Measurements from ENCODE around the gene NFIB. TPM values are rescaled to one million over a fixed set of nuclear protein-coding genes. Genes with fewer than 3 reads are reported as not detected.

NFIB gene
- total RNA-seq, 4 donors from 2014 or later, result 85.3 to 173 (median 115) TPM

GRCh38 chr9:14139287-14139686, 174.7 kb downstream of the NFIB start:
- no peak for DNase-seq
- TF ChIP-seq CTCF (IDR thresholded peaks at IDR 0.05), result no peak
- TF ChIP-seq POLR2A (IDR thresholded peaks at IDR 0.05), result no peak
- Histone ChIP-seq H3K27ac (no peak overlapping the region), H3K4me1 (no peaks in the 10 kb centered on the region), H3K36me3 (no peaks in the 10 kb centered on the region), H3K9me3 (no peaks in the 10 kb centered on the region), H3K4me3 (no peak overlapping the region), H3K27me3 (no peaks in the 10 kb centered on the region)
- intact Hi-C loops (cut with DNase I; ENCODE audit: low total_unique reads), result no loop called here

- Histone ChIP-seq H3K27ac (no peak overlapping the region), H3K9me3 (no peaks in the 10 kb centered on the region), H3K4me3 (no peak overlapping the region), H3K36me3 (no peaks in the 10 kb centered on the region), H3K27me3 (no peaks in the 10 kb centered on the region), H3K4me1 (peaks cover 0 to 8% of the 10 kb centered on the region in 2 donors)
- no peak for DNase-seq
- TF ChIP-seq CTCF (IDR thresholded peaks at IDR 0.05), result no peak
- no peak for TF ChIP-seq POLR2A (IDR thresholded peaks at IDR 0.05)
- intact Hi-C loops (cut with DNase I; ENCODE audit: low total_unique reads), result no loop called here
These were observed 177.1 kb downstream of the NFIB start for GRCh38 chr9:14136646-14137370.

GRCh38 chr9:14136047-14136635, 177.8 kb downstream of the NFIB start:
- TF ChIP-seq POLR2A (IDR thresholded peaks at IDR 0.05), result no peak
- no peak for TF ChIP-seq CTCF (IDR thresholded peaks at IDR 0.05)
- intact Hi-C loops (cut with DNase I; ENCODE audit: low total_unique reads), result no loop called here
- peaks cover 0 to 8% of the 10 kb centered on the region in 2 donors for H3K4me1 ChIP-seq

GRCh38 chr9:14135421-14135820, 178.5 kb downstream of the NFIB start:
- Histone ChIP-seq H3K4me3 (no peak overlapping the region), H3K4me1 (peaks cover 0 to 8% of the 10 kb centered on the region in 2 donors), H3K27ac (no peak overlapping the region), H3K27me3 (no peaks in the 10 kb centered on the region), H3K9me3 (no peaks in the 10 kb centered on the region), H3K36me3 (no peaks in the 10 kb centered on the region)
- no peak for TF ChIP-seq POLR2A (IDR thresholded peaks at IDR 0.05)
- no peak for TF ChIP-seq CTCF (IDR thresholded peaks at IDR 0.05)
- intact Hi-C loops (cut with DNase I; ENCODE audit: low total_unique reads), result no loop called here
- no peak for DNase-seq

More at GRCh38 chr9:14136047-14136635, 177.8 kb downstream of the NFIB start:
- Histone ChIP-seq H3K9me3 (no peaks in the 10 kb centered on the region), H3K4me3 (no peak overlapping the region), H3K27ac (no peak overlapping the region), H3K36me3 (no peaks in the 10 kb centered on the region), H3K27me3 (no peaks in the 10 kb centered on the region)
- DNase-seq, result no peak

- peaks cover 0 to 8% of the 10 kb centered on the region in 2 donors for H3K4me1 ChIP-seq
- H3K4me3 ChIP-seq, result no peak overlapping the region
- no peaks in the 10 kb centered on the region for H3K27me3 ChIP-seq
- H3K27ac ChIP-seq, result peak overlapping the region; percentile 7 to 28
- no peak for TF ChIP-seq POLR2A (IDR thresholded peaks at IDR 0.05)
- no peak for TF ChIP-seq CTCF (IDR thresholded peaks at IDR 0.05)
- no peaks in the 10 kb centered on the region for H3K36me3 ChIP-seq
- no peaks in the 10 kb centered on the region for H3K9me3 ChIP-seq
- intact Hi-C loops (cut with DNase I; ENCODE audit: low total_unique reads), result no loop called here
- DNase-seq, result peak in 1 of 2 donors; percentile 24
These were observed 180.5 kb downstream of the NFIB start for GRCh38 chr9:14133394-14133793.

All from uterus (tissue), 4 donors.